Ammon's horn (tissue), 1 donor: ENCODE measurements around the gene PPM1A.

Source experiments
- DNase-seq: peaks from one replicate; pipeline ENCODE4 v3.0.0-alpha.2; 2016; ENCODE audit warnings: low spot score

PPM1A gene

DNA sequence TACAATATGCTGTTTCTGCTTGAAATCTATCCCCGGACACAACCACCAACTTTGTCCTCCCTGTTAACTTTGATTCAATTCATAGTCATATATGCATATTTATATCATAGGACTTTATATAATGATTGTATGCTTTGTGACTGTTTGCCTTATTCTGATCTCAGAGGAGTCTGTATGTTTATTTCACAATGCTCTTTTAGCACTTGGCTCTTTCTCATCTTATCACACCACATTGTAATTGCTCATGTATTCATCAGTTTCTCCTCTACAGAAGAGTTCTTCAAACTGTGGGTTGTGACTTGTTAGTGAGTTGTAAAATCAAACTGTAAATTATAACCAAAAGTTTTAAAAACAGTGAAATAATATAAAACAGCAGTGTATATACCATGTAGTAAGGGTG lies 21.7 kb upstream of the PPM1A start:
- no peak for DNase-seq

DNA sequence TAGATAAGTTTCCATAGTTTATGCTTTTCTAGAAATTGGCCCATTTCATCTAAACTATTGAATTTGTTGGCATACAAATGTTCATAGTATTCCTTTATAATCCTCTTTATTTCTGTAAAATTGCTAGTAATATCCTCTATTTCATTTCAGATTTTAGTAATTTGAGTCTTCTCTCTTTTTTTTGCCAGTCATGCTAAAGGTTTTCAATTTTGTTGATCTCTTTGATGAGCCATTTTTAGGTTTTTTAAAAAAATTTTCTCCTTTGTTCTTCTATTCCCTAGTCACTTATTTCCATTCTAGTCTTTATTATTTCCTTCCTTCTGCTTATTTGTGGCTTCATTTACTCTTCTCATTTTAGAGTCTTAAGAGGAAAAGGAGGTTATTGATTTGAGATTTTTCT lies 19.4 kb upstream of the PPM1A start:
- DNase-seq = no peak

DNA sequence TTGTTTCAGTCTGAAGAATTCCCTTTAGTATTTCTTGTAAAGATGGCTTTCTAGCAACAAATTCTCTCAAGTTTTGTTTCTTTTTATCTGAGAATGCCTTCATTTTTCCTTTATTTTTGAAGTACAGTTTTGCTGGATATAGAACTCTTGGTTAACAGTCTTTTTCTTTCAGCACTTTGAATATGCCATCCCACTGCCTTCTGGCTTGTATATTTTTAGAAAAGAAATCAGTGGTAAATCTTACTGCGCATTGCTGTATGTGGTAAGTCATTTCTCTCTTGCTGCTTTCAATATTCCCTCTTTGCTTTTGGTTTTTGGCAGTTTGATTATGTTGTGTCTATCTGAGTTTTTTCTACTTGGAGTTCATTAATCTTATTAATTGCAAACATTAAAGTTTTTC lies 16.8 kb upstream of the PPM1A start:
- DNase-seq = no peak

DNA sequence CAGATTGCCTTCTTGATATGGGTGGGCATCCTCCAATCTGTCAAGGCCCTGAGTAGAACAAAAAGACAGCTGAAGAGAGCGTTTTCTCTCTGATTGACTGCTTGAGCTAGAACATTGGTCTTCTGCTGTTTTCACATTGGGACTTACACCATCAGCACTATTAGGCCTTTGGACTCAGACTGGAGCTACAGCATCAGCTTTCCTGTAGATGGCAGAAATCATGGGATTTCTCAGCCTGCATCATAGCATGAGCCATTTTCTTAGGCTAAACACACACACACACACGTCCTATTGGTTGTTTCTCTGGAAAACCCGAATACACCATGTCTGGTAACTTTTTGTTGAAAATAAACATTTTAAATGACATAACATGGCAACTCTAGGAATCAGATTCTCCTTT lies 15.8 kb upstream of the PPM1A start:
- DNase-seq = no peak

DNA sequence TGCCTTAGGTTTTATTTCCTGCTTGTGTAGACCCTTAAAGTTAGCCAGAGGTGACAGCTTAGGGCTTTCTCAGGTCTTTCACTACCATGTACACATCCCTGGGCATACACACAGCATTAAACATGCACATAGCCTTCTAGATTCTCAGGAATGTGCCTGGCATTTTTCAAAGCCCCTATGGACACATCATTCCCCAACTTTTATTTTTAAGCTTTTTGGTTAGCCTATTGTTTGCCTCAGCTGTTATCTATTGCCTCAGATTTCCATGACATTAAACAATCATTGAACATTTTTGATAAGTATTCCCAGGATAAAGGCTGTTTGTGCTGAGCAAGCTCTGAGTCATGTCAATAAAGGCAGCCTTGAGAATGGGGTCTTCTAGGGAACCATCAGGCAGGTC lies 15.1 kb upstream of the PPM1A start:
- DNase-seq = no peak

DNA sequence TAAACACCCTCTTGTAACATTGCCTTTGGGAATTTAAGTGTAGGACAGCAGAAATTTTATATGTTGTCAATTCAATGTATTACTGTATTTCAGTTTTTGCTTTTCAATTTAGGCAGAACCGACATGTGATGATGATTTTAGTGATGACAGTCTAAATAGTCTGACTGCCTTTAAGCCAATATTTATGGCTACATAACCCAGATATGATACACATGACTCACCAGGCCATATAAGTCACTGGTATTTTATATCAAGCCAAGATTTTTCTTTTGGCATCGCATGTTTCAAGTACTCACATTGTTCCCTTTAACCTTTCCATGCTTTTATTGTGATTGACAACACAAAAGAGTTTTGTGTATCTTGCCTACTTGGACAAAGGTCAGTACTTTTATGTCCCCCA lies 13.6 kb upstream of the PPM1A start:
- no peak for DNase-seq

DNA sequence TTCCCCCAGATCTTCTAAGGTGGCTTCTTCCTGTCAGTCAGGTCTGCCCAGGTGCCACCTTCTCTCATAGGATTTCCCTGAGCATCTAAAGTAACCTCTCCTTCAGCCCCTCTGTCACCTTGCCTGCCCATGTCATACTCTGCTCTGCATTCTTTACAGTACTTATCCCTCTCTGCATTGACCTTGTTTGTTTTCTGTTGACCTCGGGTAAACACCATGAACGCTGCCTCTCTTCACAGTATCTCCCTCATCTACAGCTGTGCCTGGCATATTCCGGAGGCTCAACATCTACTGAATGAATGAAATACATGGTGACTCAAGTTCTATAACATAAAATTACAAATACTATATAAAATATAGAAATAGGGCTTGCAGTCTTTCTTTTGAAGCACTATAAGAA lies 10.1 kb upstream of the PPM1A start:
- DNase-seq = no peak

DNA sequence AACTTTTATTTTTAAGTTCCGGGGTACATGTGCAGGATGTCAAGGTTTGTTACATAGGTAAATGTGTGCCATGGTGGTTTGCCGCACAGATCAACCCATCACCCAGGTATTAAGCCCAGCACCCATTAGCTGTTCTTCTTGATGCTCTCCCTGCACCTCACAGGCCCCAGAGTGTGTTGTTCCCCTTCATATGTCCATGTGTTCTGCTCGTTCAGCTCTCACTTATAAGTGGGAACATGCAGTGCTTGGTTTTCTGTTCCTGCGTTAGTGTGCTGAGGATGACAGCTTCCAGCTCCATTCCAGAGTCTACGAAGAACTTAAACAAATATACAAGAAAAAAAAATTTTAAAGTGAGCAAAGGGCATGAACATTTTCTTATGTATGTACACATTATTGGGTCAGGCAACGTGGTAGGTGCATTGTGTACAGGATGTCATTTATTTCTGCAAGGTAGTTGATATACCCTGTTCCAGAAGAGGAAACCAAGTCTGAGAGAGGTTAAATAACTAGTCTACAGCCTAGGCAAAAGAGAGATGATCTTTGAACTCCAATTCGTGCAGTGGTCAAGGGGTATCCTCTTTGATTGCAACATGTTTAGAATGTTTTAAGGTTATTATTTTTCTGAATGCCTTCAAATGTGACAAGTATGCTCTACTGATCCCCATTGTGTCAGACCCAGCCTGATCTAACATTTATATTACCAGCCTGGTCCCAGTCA lies 8.7 kb upstream of the PPM1A start:
- DNase-seq = no peak

DNA sequence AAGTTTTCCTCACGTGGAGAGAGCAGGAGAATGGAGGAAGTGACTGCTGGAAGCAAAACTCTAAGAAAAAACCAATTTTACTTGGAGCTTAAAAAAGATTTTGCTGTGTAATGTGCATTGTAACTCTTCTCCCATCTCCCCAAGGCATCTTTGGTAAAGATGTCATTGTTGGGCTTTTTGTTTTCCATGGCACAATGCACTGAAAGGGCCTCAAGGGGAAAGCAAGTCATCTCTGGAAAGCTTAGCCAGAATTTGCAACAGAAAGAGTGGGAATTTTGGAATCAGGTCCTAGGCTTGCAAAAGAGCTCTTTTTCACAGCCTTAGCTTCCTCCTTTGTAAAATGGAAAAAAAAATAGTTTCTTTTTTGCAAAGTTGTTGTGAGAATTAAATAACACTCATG lies 7.9 kb upstream of the PPM1A start:
- DNase-seq = no peak

DNA sequence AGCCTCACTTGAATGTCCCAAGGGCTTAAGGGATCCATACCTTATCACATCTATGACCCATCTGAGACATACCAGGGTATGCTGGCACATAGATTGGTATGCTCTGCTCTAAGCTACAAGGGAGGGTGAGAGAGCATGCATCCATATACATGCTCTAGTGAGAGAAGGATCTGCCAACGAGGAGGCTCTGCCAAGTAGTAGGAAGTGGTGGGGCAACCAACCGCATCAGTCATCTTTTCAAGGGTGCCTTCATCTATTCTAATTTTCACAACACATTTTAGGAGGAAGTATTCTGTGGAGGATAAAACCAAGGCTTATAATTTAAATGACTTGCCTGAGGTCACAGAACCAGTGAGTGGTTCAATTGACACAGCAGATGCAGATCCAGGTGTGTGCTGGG lies 6.6 kb upstream of the PPM1A start:
- no peak for DNase-seq

DNA sequence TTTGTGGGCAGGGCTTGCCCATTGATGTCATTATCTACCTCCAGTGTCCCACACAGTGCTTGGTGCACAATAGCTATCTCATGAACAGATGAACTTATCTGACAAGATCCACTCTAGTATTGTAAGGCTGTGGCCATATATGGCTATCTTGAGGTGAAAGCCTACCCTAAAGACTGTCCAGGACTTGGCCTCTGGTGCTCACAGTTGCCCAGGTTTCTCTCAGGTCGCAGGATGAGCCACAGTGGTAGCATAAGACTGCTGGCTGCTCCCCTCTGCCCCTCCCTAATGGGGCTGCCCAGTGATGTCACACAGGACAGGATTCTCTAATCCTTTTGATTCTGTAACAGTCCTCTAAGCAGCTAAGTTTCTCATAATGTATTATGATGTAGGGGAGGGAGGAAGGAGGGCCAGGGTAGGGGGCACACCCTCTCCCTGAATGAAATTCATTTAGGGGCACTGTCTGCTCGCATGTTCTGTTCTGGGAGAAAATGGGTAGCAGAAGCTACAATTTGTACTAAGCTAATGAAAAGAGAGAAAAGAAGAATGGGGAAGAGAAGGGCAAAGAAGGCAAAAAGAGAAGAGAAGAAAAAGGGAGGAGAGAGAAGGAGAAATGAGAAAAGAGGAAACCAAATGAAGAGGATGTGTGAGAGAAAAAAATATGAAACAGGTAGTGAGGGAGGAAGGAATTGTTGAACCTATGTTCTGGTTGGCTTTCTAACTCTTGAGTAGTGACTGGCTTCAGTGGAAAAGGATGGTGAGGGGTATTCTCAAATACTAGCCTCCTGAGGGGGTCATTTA lies 3.4 kb upstream of the PPM1A start:
- no peak for DNase-seq

DNA sequence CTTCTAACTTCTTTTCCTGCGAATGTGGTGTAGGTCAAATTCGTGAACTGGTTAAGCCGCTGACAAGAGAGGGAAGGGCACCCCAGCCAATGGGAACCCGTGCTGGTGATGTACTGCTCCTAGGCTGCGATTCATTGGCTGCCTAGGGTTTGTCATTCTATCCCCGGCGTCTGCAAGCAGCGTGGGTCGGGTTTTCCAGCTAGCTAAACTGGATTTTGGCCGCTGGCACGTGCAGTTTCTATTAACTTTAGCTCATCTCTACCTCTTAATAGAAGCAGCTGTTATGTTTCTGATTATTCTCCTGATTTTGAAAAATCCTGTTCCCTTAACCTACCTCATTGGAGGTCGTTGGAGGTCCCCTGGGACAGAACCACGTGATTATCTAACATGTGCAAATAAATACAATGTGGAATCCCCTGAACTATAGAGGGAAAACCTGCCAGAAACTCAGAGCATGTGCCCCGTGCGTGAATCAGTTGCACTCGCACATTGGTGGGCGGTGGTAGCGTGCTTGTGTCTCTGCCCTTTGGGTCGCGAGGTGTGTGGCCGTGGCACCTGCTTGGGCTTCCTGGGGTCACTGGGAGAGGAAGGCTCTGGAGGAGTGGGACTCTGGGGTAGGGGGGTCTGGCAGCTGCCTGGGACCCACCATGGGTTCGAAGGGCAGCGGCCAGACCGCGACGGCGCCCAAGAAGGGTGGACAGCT lies 876 bp upstream of the PPM1A start:
- peak; percentile 98 for DNase-seq

DNA sequence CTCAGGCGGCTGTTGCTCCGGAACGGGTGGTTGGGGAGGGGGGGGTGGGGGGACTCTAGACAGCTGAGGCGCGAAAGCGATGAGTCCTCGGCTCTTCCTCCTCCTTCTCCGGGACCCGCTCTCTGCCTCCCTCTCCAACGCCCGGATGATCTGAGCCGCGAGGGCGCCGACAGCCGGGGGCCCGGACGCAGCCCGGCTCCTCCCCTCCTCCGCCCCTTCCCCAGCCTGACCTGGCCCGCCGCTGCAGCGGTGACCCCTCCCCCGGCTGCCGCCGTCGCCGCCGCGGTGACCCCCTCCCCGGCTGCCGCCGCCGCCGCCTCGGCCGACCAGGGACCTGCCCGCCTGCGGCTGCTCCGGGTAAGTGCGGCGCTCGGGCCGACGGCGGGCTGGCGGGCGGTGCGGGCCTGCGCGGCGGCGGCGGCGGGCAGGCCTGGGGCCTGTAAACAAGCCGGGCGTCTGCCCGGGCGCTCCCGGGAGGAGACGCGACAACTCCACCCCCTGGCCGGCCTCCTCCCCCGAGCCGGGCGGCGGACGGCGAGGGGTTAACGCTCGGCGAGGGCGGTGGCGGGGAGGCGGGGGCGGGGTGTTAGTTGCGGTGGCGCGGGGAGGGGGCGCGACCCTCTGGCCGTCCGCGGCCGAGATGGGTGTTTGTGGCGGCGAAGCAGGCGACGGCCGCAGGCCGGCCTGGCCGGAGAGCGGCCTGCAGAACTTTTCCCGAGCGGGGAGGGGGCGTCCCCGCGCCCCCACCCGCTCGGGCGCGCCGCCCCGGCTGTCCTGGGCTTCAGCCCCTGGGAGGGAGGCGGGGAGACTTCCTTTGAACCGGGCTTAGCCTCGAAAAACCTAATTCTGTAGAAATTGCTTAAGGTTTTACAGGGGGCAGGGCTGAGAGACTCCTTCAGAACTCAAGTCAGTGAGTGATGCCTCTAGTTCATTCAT lies 568 bp downstream of the PPM1A start:
- DNase-seq = peak; percentile 56

DNA sequence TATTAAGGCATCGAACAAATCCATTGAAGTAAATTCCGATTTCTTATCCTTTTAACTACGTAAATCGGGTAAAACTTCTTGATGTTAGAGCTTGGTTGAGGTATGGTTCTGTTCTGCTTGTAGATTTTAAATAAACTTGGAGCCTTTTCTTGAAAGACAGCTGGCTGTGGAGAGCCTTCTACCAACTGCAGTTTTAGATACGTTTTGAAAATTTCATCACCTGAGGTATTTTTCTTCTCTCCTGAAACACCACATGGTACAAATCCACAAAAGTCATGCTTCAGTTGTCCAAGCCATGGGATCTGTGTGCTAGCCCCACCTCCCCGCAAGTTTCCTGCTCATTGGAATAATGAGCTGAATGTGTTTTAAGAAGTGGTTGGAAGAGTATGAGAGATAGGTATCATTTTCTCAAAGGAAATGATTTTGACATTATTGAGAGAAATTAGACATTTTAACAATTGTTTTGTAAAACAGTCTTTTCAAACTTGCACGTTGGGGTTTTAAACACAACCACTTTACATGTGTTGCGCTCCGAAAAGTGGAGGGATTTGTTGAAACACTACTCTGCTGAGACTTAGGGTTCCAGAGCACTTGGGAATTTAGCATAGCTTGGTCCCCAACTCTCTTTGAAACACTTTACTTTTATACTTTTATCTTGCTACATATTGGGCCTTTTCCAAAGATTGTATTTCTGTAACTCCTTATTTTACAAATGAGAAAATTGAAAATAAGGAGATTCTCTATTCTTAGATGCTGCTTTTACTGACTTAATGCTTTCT lies 1.4 kb downstream of the PPM1A start:
- peak; percentile 4 for DNase-seq

DNA sequence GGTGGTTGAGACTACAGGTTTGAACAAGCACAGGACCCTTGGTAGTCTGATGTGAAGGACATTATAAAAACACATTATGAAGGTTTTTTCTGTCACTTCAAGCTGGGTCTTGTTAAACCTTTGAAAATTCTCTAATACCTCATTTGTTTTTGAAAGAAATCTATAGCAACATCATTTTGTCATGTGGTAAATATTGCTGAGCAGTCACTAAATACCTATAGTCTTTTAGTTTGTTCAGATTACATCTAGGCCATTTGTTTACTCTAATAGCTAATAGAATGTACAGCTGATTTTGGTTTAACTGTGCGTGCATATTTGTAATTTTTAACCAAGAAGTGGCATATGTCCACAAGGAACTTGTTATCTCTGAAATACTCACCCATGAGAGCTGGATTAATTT lies 2.9 kb downstream of the PPM1A start:
- no peak for DNase-seq

DNA sequence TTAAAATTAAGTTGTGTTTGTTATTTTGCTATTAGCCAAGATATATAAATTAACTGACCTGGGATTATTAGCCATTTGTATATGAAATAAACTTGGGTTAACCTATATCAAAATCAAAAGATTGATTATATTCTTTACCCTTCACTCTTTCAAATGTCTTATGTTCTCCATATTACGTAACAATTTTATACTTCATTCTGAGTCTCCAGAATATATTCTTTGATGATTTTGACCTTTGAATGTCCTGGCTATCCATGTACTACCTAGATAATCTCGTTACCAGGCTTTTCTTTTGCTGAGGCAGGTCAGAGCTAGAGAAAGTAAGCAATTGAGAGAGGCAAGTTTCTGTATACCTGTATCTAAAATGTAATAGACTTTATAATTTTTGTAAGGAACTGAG lies 3.6 kb downstream of the PPM1A start:
- DNase-seq = no peak

DNA sequence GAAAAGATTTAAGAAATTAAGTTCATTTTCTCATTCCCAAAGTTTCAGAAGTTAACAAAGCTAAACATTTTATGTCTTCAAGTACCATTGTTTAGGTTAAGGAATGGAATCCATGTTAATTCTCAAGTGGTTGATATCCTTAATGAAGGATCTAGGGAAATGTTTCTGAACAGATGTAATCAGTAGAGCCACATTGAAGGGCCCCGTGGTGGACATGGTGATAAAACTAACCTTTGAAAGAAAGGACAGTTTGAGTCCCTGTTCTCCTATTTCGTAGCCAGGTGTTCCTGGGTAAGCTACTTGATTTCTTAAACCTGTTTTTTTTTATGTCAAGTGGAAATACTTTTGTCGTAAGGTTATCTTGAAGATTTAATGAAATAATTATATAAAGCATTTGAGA lies 4.6 kb downstream of the PPM1A start:
- no peak for DNase-seq

DNA sequence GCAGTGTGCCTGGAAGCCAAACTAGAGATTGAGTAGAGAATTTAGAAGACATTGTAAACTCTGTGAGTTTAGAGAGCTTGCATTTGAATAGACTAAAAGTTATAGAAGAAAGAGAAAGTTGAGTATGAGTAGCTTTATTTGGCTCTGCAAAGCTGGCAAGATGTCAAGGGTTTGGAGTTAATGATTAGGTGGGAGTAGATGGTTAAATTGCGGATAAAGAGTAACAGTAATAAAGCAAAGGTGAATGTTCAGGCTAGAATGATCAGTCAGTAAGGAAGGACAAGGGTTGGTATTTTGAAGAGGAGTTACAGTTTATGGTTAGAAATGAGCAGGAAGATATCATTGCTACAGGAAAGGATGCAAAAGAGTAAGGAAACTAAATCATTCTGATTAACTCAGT lies 5.2 kb downstream of the PPM1A start:
- no peak for DNase-seq

DNA sequence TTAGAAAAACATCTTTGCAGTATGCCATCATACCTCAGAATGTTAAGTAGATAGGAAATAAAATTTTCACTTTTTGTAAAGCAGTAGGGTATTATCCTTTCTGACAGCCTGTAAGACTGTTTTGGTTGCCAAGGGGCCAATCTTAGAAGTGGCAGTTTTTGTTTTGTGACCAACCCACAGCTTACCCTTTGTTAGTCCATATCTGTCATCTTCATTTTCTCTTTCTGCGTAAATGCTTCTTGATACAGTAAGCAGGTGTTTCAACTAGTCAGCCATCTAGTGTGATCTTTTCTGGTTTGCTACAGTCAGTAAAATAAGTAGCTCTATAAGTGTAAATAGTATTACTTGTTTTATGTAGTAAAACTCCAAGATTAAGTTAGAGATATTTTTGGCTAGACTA lies 8.8 kb downstream of the PPM1A start:
- DNase-seq = no peak

DNA sequence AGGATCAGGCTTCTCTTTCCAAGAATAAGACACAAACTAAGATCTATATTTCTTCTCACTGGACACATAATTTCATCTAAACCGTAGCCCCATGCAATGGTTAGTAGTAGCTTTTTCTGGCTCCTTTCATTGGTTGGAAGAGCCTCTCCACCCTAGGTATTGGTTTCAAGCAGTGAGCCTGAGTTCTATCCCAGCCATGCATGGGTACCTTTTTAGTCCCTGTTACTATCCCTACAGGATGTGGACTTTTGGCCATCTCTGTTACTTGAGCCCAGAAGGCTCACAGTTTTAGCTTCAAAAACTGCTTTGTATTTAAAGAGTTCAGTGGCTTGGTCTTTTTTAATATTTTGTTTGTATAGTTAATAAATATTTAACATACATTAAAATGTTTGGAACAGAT lies 16.1 kb downstream of the PPM1A start:
- no peak for DNase-seq
